ENCODE results near the gene GJC2.

The GJC2 gene

GRCh38 chr1:228148196-228148861 is 1.4 kb upstream of the GJC2 start:
- no peak overlapping the region for H3K4me3 ChIP-seq (ENCODE audit: control insufficient read depth, low read depth, low read length)
- peak; percentile 29 for DNase-seq (ENCODE audit: low read depth)
- TF ChIP-seq, protein P1, sequence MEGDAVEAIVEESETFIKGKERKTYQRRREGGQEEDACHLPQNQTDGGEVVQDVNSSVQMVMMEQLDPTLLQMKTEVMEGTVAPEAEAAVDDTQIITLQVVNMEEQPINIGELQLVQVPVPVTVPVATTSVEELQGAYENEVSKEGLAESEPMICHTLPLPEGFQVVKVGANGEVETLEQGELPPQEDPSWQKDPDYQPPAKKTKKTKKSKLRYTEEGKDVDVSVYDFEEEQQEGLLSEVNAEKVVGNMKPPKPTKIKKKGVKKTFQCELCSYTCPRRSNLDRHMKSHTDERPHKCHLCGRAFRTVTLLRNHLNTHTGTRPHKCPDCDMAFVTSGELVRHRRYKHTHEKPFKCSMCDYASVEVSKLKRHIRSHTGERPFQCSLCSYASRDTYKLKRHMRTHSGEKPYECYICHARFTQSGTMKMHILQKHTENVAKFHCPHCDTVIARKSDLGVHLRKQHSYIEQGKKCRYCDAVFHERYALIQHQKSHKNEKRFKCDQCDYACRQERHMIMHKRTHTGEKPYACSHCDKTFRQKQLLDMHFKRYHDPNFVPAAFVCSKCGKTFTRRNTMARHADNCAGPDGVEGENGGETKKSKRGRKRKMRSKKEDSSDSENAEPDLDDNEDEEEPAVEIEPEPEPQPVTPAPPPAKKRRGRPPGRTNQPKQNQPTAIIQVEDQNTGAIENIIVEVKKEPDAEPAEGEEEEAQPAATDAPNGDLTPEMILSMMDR (conservative IDR thresholded peaks at IDR 0.05; ENCODE audit: control insufficient read depth, insufficient read depth, low read depth, low read length): no peak

DNA sequence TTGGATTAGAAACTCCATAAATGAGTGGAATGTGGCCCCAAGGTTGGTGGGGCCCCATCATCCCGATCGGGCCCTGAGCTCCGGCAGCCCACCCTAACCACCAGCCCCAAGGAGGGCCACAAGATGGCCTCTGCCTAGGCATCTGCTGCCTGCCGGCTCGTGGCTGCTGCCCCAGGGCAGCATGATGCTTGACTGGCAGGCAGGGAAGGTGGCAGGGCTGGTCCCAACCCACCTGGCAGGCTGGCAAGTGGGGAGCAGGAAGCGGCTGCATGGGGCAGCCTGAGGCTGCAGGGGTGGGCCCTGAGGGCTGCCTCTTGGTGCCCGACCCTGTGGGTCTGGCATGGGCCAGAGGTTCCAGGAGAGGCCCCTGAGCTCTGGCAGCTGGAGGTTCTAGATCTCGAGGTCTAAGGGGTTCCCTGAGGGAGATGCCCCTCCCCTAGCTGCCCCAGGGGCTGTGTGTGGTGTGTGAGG is 760 bp upstream of the GJC2 start:
- TF ChIP-seq, protein P1 (conservative IDR thresholded peaks at IDR 0.05; ENCODE audit: control insufficient read depth, insufficient read depth, low read depth, low read length): no peak
- H3K4me3 ChIP-seq (ENCODE audit: control insufficient read depth, low read depth, low read length): no peak overlapping the region
- no peak for DNase-seq (ENCODE audit: low read depth)

DNA sequence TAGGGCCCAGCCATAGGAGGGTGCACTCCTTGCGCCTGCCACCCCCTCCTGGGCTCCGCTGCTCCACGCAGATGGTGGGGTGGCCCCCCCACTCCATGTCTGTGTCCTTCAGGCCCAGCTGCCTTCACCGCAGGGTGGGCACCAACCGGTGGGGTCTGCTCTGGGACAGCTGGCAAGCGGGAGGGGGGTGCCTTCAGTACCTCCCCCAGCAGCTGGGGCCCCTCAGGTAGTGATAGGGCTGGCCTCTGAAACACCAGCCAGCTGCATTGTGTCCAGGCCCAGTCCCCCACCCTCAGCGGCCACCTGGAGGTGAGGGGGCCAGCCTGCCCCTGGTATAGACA is 360 bp downstream of the GJC2 start:
- TF ChIP-seq, protein P1 (conservative IDR thresholded peaks at IDR 0.05; ENCODE audit: control insufficient read depth, insufficient read depth, low read depth, low read length): no peak
- H3K4me3 ChIP-seq (ENCODE audit: control insufficient read depth, low read depth, low read length): no peak overlapping the region
- no peak for DNase-seq (ENCODE audit: low read depth)

GRCh38 chr1:228150461-228151179 is 890 bp downstream of the GJC2 start:
- DNase-seq (ENCODE audit: low read depth): peak; percentile 94
- TF ChIP-seq, protein P1 (conservative IDR thresholded peaks at IDR 0.05; ENCODE audit: control insufficient read depth, insufficient read depth, low read depth, low read length): no peak
- H3K4me3 ChIP-seq (ENCODE audit: control insufficient read depth, low read depth, low read length): no peak overlapping the region

DNA sequence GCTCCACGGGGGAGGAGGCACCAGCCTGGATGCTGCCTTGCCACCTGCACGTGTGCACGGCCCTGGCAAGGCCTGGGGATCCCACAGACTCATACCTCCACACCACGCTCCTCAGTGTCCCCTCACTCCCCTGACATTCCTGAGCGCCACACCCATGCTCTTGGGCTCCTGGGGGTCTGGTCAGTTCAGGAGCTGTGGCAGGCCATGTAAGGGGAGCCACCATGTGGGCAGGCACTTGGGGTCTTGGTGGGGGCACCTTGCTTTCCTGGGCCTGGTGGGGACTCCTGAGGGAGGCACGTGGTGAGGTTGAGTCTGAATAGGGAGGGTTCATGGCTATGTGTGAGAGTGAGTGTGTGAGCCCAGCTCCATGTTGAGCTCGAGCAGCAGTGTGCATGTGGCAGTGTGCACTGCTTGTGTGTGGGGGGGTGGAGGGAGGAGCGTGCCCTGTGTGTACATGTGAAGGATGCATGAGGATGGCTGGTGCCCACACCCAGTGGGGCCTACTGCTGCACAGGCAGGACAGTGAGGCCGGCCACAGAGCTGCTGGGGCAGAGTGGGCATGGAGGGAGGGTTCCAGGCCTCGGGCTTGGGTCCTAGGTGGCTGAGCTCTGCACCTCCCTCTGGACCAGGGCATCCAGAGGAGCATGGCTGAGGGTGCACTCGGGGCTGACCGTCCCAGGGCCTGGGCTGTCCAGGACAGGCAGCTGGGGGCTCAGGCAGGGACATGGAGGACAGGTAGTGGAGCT is 1.6 kb downstream of the GJC2 start:
- no peak overlapping the region for H3K4me3 ChIP-seq (ENCODE audit: control insufficient read depth, low read depth, low read length)
- TF ChIP-seq, protein P1 (conservative IDR thresholded peaks at IDR 0.05; ENCODE audit: control insufficient read depth, insufficient read depth, low read depth, low read length): no peak

DNA sequence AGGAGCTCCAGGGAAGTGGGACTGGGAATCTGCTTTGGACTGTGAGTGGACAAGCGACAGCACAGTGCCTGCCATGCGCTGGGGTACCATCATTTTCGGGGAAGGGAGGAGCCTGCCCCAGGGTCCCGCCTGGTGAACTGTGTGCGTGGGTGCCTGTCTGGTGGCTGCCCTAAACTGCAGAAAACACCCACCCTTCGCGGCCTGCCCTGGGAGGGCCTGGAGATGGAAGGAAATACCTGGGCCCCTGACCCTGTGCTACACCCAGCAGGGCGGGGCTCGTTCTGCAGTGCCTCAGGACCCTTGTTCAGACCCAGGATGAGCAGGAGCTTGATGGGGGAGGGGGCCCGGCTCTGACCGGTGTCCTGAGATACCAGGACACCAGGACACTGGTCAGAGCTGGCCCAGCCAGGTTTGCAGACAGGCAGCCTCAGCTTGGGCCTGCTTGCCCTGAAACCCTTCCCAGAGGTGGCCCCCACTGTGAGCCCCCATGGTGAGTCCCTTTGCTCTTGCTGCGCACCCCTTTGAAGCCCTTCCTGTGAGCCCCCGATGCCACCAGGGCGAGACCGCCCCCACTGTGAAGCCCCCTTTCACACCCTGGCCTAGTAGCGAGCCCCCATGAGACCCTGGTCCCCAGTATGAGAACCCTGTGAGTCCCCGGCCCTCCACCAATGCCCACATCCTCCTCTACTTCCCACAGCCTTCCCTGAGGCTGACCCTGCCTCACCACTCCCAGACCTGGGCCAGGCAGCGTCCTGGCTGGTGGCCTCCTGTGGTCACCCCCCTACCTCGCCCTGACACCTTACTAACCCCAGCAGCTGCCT is 2.6 kb downstream of the GJC2 start:
- TF ChIP-seq, protein P1 (conservative IDR thresholded peaks at IDR 0.05; ENCODE audit: control insufficient read depth, insufficient read depth, low read depth, low read length): no peak
- DNase-seq (ENCODE audit: low read depth): no peak
- no peak overlapping the region for H3K4me3 ChIP-seq (ENCODE audit: control insufficient read depth, low read depth, low read length)

More for the DNA sequence above, 1.6 kb downstream of the GJC2 start:
- DNase-seq (ENCODE audit: low read depth): no peak

Measured in fibroblast of mammary gland (primary cell).